ENCODE results near the gene TBCD. TPM values are rescaled to one million over a fixed set of nuclear protein-coding genes. Genes with fewer than 3 reads are reported as not detected.

TBCD gene
- total RNA-seq, 1 experiment from 2014 or later, result 173 TPM

- Mint-ChIP-seq H3K27me3 (ENCODE audit: low read depth) (no peaks in the 10 kb centered on the region), H3K4me3 (no peak overlapping the region), H3K36me3 (no peaks in the 10 kb centered on the region), H3K9me3 (no peaks in the 10 kb centered on the region), H3K27ac (peak overlapping the region; percentile 93), H3K4me1 (peaks cover 18% of the 10 kb centered on the region)
- ChIA-PET CTCF (interaction anchor here (1.0 to 1.5 kb wide), 4 partner anchors 7 to 82 kb away, joined by 3 to 5 read pairs (median 4); no protein-coding TSS in a partner anchor), POLR2A (no interaction called here)
- ATAC-seq (no peak), DNase-seq (ENCODE audit: low spot score) (no peak)
- TF ChIP-seq STAT6 (CRISPR knock-in tag; conservative IDR thresholded peaks at IDR 0.05; ENCODE audit: low read depth), result no peak
- no peak for TF ChIP-seq ELF4 (CRISPR knock-in tag; IDR thresholded peaks at IDR 0.05; ENCODE audit: low read depth)
- TF ChIP-seq MLX (CRISPR knock-in tag; IDR thresholded peaks at IDR 0.05), result no peak
- TF ChIP-seq ZBTB43 (CRISPR knock-in tag; IDR thresholded peaks at IDR 0.05), result no peak
- no peak for TF ChIP-seq IRF1 (CRISPR knock-in tag; IDR thresholded peaks at IDR 0.05)
- no peak for TF ChIP-seq ZNF423 (CRISPR knock-in tag; IDR thresholded peaks at IDR 0.05)
- TF ChIP-seq ESRRA (CRISPR knock-in tag; IDR thresholded peaks at IDR 0.05; ENCODE audit: borderline replicate concordance), result no peak
- TF ChIP-seq MXD4 (CRISPR knock-in tag; IDR thresholded peaks at IDR 0.05; ENCODE audit: borderline replicate concordance), result no peak
- no peak for TF ChIP-seq CREM (CRISPR knock-in tag; IDR thresholded peaks at IDR 0.05)
Observed at GRCh38 chr17:82863941-82864712, 112.3 kb downstream of the TBCD start.

GRCh38 chr17:82864713-82865248 is 112.9 kb downstream of the TBCD start:
- H3K27ac Mint-ChIP-seq, result peak overlapping the region; percentile 93
- ChIA-PET CTCF (no interaction called here), POLR2A (no interaction called here)
- no peaks in the 10 kb centered on the region for H3K27me3 Mint-ChIP-seq (ENCODE audit: low read depth)
- no peak overlapping the region for H3K4me3 Mint-ChIP-seq
- H3K36me3 Mint-ChIP-seq, result peaks cover under 1% of the 10 kb centered on the region; the same call in 1 of the 2 replicates
- H3K9me3 Mint-ChIP-seq, result no peaks in the 10 kb centered on the region
- no peak for DNase-seq (ENCODE audit: low spot score)
- peaks cover 14% of the 10 kb centered on the region for H3K4me1 Mint-ChIP-seq
- ATAC-seq, result no peak
- no peak for TF ChIP-seq CREB1 (CRISPR knock-in tag; IDR thresholded peaks at IDR 0.05)
- no peak for TF ChIP-seq JAZF1 (CRISPR knock-in tag; IDR thresholded peaks at IDR 0.05)
- no peak for TF ChIP-seq RELA (CRISPR knock-in tag; IDR thresholded peaks at IDR 0.05; ENCODE audit: borderline replicate concordance)
- no peak for TF ChIP-seq ERG (CRISPR knock-in tag; IDR thresholded peaks at IDR 0.05)
- no peak for TF ChIP-seq NR1H2 (CRISPR knock-in tag; IDR thresholded peaks at IDR 0.05)
- no peak for TF ChIP-seq ATF3 (CRISPR knock-in tag; conservative IDR thresholded peaks at IDR 0.05)
- no peak for TF ChIP-seq ZNF423 (CRISPR knock-in tag; IDR thresholded peaks at IDR 0.05)
- TF ChIP-seq NR2C2 (CRISPR knock-in tag; IDR thresholded peaks at IDR 0.05), result no peak
- no peak for TF ChIP-seq ETV6 (CRISPR knock-in tag; IDR thresholded peaks at IDR 0.05)
- no peak for TF ChIP-seq ZSCAN18 (CRISPR knock-in tag; IDR thresholded peaks at IDR 0.05)
- TF ChIP-seq FOXK1 (CRISPR knock-in tag; IDR thresholded peaks at IDR 0.05), result no peak
- TF ChIP-seq FOXP1 (CRISPR knock-in tag; IDR thresholded peaks at IDR 0.05; ENCODE audit: borderline replicate concordance), result no peak
- no peak for TF ChIP-seq GRHL2 (CRISPR knock-in tag; IDR thresholded peaks at IDR 0.05; ENCODE audit: insufficient replicate concordance, severe bottlenecking)
- TF ChIP-seq ZMAT4 (CRISPR knock-in tag; IDR thresholded peaks at IDR 0.05), result no peak
- TF ChIP-seq MXD4 (CRISPR knock-in tag; IDR thresholded peaks at IDR 0.05; ENCODE audit: borderline replicate concordance), result no peak
- no peak for TF ChIP-seq CDX4 (CRISPR knock-in tag; IDR thresholded peaks at IDR 0.05; ENCODE audit: borderline replicate concordance)
- TF ChIP-seq ZNF232 (CRISPR knock-in tag; IDR thresholded peaks at IDR 0.05), result no peak
- TF ChIP-seq ZNF121 (CRISPR knock-in tag; IDR thresholded peaks at IDR 0.05), result no peak
